IPS-18c (cell line): Measurements from ENCODE around the gene CTCFL.
"Not testable (repeated sequence)": the region's sequence is repeated elsewhere in the genome, so short reads cannot be mapped to it uniquely, and the experiment has no call there.

Experiments
- H3K4me3 ChIP-seq: 2 replicates; pipeline ENCODE4 v1.7.0; 2013; ENCODE audit warnings: low read depth, mild to moderate bottlenecking, low read length, moderate library complexity; ENCODE audit not compliant: insufficient read depth
- H3K9me3 ChIP-seq: one replicate; pipeline ENCODE4 v1.6.1; 2013; ENCODE audit warnings: mild to moderate bottlenecking, low read length, moderate library complexity; ENCODE audit not compliant: control insufficient read depth, insufficient read depth

The CTCFL gene

DNA sequence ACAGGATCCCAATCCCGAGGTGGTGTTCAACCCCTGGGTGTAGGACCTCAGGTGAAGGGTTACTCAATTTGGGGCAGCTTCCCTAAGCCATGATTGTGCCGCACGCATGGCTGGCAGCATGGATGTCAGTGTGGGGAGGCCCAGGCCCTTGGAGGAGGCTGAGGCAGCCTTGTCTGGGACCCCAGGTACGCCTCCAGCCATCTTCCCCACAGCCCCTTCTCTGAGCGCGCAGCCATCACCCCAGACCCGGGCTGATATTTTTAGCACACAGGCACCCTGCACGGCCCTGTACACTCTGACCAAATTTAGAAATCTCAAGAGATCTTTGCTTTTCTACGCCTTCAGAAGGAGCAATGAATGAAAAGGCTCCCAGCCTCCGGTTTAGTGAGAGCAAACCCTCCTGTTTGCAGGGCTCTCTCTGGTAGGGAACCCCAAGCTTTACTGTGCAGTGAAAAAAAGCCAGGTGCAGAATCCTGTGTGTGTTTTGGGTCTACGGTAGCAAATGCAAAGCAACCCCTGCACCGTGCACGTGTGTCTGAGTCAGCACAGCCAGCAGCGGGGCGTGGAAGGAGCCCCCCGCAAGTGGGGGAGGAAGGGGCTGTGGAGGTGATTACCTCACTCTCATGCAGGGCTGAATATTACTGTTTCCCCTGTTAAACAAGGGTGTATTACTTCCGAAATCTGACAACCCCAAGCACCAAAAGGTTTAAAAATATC, 44.3 kb downstream of the CTCFL start:
- Histone ChIP-seq H3K4me3 (no peak overlapping the region), H3K9me3 (no peaks in the 10 kb centered on the region)

DNA sequence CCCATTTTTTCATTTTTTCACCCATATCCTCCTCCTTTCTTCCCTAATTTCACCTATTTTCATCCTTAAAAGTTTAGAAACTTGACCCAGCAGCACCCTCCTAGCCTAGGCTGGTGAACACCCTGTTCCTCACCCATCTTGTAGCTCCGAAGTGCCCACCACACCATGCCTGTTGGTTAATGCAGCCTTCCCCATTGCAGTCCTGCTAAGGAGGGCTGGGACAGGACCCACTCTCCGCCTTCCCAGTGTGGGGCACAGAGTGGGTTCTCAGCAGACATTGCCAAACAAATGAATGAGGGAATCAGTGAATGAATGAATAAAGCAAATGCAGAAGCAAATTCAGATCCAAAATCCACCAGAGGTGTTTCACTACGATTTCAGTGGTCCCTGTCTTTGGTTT, 45.7 kb downstream of the CTCFL start:
- Histone ChIP-seq H3K9me3 (no peaks in the 10 kb centered on the region), H3K4me3 (no peak overlapping the region)

DNA sequence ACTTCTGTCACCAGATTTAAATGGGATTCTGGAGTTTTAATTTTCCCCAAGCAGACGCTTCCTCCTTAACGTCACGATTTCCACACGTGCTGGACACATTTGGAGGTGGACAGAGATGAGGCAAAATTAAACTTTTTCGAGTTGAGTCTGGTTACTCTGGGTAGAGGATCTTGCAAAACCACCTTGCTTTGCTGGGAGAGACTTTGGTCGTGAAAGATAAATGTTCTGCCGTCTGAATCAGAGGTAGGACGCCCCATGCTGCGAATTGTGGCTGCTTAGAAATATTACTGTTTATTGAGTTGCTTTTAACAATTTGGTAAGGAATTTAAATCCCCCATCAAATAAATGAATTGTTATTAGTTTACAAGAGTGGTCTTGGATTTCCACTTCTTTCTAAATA, 46.8 kb downstream of the CTCFL start:
- no peak overlapping the region for H3K4me3 ChIP-seq

DNA sequence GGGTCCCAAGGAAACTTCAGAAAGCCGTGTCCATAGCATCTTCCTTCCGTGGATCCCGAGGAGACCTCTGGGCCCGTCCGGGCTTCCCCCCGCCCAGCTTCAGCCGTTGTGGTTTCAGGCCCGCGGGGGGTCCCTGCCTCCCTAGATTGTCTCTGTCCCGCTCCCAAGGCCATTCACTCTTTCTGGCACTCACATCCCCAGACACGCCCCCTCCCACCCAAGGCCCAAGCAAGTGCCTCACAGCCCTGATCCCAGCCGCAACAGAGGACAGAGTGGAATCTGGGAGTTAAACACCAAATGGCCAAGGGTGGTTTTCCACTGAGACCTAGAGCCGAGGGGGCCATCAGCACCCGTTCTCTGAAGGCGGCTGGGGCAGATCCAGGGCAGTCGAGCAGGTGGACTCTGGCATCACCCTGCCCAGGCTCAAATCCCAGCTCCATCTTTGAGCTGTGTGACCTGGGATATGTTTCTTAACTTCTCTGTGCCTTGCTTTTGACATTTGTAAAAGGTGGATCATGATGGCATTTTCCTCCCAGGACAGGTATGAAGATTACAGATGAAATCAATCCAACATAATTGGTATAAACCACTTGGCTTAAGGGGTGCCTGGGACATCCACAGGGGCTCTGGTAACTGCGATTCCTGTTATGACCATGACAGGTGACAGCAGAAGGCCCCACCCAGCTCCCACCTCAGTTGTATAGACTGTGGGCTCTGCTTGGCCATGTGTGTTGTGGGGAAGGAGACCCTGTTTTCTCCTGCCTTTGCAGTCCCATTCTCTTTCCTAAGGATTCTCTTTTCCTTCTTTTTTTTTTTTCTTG, 48.1 kb downstream of the CTCFL start:
- Histone ChIP-seq H3K9me3 (no peaks in the 10 kb centered on the region), H3K4me3 (no peak overlapping the region)

More for the DNA sequence above, 46.8 kb downstream of the CTCFL start:
- no peaks in the 10 kb centered on the region for H3K9me3 ChIP-seq

DNA sequence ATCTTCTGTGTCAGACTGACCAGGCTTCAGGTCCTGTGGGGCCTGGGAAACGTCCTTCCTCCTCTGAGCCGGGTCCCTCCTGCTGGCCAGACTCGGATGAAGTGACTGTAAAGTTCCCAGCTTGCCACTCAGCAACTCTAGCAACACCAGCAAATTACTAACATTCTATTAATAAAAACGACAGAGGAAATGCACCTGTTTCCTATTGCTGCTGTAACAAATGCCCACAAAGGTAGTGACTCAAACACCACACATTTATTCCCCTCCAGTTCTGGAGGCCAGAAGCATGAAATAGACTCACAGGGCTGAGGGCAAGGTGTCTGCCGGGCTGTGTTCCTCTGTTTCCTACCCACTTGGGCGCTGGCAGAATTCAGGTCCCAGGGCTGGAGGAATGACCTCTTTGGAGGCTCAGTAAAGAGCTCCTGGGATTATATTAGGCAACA, 48.8 kb downstream of the CTCFL start:
- H3K4me3 ChIP-seq, result no peak overlapping the region

DNA sequence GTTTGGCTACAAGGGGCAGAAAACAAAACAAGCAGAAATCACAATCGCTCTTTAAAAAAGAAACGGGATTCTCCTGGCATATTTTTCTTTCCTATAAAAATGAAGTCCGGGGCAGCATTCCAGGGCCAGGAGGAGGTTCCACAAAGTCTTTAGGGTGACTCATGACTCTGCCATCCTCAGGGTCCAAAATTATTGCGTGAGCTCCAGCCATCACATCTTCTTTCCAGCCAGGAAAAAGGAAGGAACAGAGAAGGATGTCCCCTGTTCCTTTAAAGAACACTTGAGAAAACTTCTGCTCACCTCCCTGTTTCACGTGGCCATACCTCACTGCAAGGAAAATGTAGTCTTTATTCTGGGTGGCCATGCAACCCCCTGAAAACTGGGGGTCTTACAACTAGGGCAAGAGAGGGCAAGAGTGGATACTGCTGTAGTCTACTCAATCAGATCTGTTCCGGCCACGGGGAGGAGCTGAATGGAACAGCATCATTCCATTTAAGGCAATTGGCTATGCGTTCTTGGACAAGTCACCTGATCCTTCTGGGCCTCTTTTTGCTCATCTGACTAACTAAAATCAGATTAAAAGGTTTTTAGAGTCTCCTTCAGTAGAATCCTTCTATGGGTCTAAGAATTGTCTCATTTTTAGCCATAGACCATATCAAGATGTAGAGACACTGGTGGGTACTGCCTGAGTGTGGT, 49.4 kb downstream of the CTCFL start:
- H3K4me3 ChIP-seq, result no peak overlapping the region

More for the DNA sequence above, 48.8 kb downstream of the CTCFL start:
- no peaks in the 10 kb centered on the region for H3K9me3 ChIP-seq

DNA sequence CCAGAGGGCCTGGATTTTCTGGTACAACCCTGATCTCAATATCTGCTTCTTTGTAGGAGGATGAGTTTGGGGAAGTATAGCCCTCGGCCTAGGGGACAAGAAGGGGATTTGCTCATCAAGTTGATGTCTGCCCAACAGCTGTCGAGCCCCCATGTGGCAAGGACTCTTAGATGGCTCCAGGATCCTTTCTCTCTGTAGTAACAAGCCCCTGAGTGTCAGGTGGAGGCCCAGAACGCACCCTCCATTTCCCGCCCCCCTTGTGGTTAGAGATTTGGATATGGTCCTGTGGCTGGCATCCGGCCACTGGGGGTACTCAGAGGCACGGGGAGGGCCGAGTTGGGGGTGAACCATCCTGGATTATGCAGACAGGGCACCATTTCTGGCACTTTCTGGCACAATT, 50.1 kb downstream of the CTCFL start:
- no peaks in the 10 kb centered on the region for H3K9me3 ChIP-seq
- no peak overlapping the region for H3K4me3 ChIP-seq

More for the DNA sequence above, 49.4 kb downstream of the CTCFL start:
- H3K9me3 ChIP-seq, result no peaks in the 10 kb centered on the region

DNA sequence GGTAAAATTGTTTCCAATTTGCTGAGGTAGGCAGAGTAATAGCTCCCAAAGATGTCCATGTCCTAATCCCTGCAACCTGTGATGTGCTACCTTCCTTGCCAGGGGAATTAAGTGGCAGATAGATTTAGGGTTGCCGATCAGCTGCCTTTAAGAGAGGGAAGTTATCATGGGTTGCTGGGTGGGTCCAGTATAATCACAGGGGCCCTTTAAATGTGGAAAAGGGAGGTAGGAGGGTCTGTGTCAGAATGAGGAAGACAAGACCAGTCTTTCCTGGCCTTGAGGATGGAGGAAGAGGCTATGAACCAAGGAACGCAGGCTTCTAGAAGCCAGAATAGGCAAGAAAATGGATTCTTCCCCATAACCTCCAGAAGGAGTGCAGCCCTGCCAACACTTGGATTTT, 50.7 kb downstream of the CTCFL start:
- Histone ChIP-seq H3K9me3 (no peaks in the 10 kb centered on the region), H3K4me3 (no peak overlapping the region)

DNA sequence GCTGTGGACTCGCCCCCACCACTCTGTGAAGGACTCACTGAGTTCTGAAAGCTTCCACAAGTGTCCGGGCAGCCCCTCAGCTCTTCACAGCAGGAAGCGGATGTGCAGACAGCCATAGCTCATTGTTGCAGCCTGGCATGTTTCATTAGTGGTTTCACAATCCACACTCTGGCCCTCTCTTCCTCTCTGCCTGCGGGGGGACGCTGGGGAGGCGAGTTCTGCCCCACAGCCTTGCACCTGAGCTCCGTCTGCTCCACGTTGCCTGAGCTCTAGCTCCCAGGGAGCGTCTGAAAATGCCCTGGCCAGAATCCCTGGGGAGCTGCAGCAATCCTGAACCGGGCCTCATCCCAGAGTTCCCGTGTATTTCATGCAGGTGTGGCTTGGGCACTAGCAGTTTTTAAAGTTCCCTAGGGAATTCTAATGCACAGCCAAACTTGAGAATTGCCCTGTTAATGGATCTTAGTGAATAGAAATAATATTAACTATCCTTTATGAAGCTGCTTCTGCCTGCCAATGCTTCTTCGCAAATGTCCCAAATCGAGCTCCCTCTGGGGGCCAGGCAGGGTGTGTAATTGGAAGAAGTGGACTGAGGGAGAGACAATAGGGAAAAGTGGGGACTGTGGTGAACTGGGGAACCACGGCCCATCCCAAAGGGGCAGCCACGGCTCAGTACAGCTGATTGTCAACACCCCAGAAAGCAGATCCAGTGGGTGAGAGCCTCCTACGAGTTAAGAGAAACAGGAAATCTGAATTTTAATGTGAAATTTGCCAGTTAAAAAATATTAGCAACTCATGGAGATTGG, 51.5 kb downstream of the CTCFL start:
- H3K4me3 ChIP-seq, result no peak overlapping the region
- no peaks in the 10 kb centered on the region for H3K9me3 ChIP-seq

DNA sequence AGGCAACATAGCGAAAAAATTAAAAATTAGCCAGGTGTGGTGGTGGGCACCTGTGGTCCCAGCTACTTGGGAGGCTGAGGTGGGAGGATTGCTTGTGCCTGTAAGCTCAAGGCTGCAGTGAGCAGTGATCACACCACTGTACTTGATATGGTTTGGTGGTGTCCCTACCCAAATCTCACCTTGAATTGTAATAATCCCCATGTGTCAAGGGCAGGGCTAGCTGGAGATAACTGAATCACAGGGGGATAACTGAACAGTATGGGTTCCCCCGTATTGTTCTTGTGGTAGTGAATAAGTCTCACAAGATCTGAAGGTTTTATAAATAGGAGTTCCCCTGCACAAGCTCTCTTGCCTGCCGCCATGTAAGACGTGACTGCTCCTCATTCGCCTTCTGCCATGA, 52.5 kb downstream of the CTCFL start:
- not testable (repeated sequence) for H3K9me3 ChIP-seq, H3K4me3 ChIP-seq

DNA sequence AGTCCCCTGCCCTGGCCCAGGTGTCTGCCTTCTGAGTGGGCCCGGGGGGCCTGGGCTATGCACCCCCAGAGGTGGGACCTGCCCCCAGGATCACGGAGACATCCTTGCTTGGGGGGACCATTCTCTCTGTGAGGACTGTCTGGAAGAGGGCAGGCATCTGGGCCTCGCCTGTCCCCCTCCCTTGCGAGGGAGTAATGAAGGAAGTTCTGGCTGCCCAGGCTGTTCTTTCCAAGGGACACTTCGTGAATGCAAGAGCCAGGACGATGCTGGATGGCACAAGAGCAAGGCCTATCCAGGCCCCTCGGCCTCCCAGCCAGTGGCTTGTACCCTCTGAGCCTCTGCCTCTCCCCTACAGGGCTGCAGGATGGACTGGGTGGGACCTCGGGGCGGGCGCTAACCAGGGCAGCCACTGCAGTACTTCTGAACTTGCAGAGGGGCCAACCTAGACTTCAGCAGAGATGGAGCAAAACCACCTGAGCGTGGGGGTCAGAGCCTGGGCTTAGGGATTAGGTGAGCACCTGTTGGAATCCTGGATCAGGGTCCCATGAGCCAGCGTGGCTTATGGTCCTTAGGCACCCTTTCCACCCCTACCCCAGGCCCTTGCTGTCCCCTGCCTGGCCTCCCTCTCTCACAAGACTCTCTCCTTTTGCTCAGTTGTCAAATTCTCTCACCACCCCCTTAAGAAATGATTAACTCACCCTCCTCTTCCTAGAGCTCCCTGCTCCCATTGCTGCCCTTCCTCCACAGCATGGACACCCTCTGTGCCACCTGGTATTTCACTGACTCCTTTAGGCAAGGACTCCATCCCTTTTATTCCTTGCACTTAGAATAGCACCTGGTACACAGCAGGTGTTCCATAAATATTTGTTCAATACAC, 53.2 kb downstream of the CTCFL start:
- Histone ChIP-seq H3K9me3 (no peaks in the 10 kb centered on the region), H3K4me3 (no peak overlapping the region)

DNA sequence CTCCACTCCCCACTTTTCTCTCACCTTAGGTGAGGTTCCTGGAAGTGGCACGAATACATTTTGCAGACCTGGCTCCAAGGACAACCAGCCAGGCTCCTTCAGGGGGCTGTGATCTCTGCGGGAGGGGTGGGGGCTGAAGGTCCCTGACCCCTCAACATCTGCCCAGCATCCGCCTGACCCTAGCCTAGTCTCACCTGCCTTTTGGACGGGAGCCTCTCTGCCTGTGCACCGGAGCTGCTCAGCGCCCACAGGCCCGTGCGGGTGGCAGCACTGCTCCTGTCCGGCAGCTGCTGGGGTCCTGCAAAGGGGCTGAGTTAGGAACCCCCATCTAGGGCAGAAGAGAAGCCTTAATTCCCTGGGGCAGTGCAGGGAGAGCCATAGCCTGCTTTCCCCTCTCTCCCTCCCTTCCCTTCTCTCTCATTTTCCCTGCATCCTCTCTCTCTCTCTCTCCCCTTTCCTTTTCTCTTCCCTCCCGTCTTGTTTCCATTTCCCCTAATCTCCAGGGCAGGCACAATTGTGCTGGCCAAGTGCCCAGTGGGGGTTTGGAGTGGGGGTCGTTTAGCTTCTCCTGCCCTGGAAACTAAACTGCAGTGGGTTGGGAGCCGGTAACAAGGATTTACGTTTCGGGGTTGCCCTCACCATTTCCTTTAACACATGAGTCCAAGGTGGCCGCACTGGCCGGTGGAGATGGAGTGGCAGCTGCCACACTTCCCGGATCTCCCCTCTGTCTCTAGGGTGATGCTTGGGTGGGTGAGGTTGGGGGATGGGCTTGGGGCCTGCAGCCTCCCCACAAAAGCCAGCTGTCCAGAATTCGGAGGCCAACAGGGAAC, 54.1 kb downstream of the CTCFL start:
- no peaks in the 10 kb centered on the region for H3K9me3 ChIP-seq
- 0 out of 2 replicates have a peak overlapping the region, but pooled peaks have one; percentile 3 for H3K4me3 ChIP-seq

DNA sequence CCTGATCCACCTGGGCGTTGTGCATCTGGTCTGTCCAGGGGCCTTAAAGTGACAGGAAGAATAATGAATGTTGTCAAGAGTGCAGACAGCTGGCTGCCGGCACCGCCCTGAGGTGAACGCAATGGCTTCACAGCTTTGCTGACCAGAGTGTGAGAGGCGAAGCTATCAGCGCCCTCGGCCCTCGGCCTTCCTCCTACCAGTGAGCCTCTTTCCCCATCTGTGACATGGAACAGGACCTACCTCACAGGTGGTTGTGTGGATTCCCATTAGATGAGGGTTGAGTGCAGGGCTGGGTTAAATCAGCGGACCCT, 54.8 kb downstream of the CTCFL start:
- no peaks in the 10 kb centered on the region for H3K9me3 ChIP-seq
- H3K4me3 ChIP-seq, result no peak overlapping the region

DNA sequence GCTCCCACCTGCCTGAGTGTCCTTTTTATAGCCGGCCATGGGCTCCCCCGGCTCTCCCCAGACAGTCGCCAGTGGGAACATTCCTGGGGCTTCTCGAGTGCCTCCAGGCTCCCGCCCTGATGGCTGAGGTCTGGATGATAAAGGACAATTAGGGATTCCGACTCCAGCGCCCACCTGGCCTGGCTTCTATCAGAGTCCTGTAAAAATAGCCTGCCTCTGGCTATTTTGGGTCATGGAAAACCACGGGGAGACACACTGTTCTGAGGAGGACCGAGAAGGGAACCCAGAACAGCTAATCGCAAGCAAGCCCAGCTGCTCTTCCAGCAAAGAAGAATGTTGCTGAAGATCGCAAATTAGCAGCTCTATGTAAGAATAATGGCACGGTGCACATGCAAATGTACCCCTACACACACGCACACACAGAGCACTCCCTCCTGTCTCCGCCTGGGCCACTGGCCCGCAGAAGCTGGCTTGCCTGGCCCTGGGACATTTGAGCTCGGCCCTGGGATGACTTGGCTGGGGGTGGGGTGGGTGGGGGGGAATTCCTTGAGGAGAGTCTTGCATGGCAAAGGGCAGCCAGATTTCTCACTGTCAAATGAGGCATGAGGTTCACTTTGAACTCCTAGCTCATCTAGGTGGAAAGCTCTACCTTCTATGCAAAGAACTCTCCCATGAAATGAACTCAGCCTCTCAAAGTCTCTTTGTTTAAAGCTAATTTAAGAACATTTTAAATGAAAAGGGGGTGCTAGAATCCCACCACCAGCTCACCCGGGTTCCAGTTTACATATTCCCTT, 55.3 kb downstream of the CTCFL start:
- H3K9me3 ChIP-seq, result no peaks in the 10 kb centered on the region

More for the DNA sequence above, 55.3 kb downstream of the CTCFL start:
- H3K4me3 ChIP-seq, result no peak overlapping the region
